ENCODE results near the gene STXBP6.

STXBP6 gene

DNA sequence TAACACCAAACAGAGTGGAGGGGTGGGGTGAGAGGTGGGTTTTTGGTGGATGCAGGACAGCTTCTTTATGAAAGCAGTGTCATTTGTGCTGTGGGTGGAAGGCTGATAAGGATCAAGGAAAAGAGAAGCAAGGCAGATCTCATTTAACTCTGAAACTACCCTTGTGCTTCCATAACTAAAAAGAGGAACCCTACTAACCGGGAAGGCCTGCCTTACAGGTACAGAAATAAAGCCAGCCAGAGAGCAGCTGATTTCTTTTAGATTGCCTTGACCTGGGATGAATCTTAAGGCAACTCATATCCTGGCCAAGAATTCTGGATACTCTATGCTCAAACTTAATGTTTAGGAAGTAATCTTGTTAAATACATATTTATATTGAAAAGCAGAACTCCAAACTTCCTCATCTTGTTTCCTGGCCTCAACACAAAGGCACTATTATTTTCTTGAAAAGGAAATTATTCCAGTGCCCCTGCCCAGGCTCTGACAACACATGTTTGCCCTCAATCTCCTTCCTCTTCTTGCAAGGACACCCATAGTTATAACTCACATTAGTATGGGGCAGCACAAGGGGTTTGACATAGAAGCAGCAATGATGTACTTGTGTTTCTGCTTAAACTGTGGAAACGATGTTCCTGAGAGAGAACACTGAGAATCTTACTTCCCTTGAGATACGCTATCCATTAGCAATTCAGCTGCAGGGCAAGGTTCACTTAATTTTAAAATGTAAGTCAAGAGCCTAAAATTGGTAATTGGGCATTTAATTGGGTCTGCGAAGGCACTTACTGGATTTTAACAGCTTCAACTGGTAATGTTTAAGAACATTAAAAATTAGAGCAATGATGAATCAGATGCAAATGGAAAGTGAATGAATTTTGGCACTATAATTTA is 173.7 kb downstream of the STXBP6 start (continued):
- TF ChIP-seq, protein P1, sequence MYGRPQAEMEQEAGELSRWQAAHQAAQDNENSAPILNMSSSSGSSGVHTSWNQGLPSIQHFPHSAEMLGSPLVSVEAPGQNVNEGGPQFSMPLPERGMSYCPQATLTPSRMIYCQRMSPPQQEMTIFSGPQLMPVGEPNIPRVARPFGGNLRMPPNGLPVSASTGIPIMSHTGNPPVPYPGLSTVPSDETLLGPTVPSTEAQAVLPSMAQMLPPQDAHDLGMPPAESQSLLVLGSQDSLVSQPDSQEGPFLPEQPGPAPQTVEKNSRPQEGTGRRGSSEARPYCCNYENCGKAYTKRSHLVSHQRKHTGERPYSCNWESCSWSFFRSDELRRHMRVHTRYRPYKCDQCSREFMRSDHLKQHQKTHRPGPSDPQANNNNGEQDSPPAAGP (tag by site-specific recombination; IDR thresholded peaks at IDR 0.05), result no peak
- TF ChIP-seq ZNF140 (tag by site-specific recombination; IDR thresholded peaks at IDR 0.05) (no peak), YY2 (tag by site-specific recombination; IDR thresholded peaks at IDR 0.05) (no peak), ZBTB48 (tag by site-specific recombination; IDR thresholded peaks at IDR 0.05) (no peak), ZNF239 (tag by site-specific recombination; IDR thresholded peaks at IDR 0.05) (no peak)
- TF ChIP-seq, protein P2, sequence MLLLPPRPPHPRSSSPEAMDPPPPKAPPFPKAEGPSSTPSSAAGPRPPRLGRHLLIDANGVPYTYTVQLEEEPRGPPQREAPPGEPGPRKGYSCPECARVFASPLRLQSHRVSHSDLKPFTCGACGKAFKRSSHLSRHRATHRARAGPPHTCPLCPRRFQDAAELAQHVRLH (tag by site-specific recombination; IDR thresholded peaks at IDR 0.05), result no peak

DNA sequence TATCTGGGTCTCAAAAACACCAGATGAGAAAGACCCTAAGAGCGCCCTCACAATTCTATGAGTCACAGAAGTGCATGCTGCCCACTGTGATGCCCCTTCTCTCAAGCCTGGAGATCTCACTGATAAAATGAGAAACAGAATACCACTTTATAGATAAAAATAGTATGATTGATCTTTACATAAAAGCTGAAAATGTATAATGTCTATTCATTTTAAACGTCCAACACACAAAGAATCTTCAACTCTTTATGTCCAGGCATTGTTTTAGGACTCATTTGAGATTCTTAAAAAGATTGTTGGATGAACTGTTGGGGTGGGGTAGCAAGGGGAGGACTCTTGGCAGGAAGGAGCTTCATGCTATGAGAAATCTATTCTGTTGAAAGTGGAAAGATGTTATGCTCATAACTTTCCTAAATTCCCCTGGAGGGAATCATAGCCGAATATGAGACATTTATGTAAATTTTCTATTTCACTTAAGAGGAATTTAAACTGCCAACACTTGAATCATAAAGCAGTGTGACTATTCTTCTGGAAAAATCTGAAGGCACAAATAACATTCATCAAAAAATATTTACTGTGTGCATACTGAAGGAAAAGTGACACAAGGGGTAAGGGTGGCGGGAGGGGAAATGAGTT is 174.6 kb downstream of the STXBP6 start:
- TF ChIP-seq, protein P3, sequence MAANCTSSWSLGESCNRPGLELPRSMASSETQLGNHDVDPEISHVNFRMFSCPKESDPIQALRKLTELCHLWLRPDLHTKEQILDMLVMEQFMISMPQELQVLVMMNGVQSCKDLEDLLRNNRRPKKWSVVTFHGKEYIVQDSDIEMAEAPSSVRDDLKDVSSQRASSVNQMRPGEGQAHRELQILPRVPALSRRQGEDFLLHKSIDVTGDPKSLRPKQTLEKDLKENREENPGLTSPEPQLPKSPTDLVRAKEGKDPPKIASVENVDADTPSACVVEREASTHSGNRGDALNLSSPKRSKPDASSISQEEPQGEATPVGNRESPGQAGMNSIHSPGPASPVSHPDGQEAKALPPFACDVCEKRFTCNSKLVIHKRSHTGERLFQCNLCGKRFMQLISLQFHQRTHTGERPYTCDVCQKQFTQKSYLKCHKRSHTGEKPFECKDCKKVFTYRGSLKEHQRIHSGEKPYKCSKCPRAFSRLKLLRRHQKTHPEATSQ (tag by site-specific recombination; IDR thresholded peaks at IDR 0.05), result no peak
- Histone ChIP-seq H3K4me1 (ENCODE audit: control insufficient read depth, insufficient read depth, low read length) (0 out of 2 replicates have a peak, but pooled peaks cover 2% of the 10 kb centered on the region), H3K9me3 (ENCODE audit: control insufficient read depth, insufficient read depth, low read depth, low read length) (no peaks in the 10 kb centered on the region), H3K4me3 (ENCODE audit: low read depth, low read length) (no peak overlapping the region), H3K27ac (ENCODE audit: extremely low read depth, low read depth, low read length) (no peak overlapping the region), H3K36me3 (ENCODE audit: control insufficient read depth in 2 of 2, insufficient read depth in 1 of 2, low read length in 2 of 2) (no peaks in the 10 kb centered on the region)
- ChIA-PET CTCF (interaction anchor here (0.6 kb wide), 1 partner anchor 166 kb away, joined by 3 read pairs; no protein-coding TSS in a partner anchor), POLR2A (no interaction called here)

DNA sequence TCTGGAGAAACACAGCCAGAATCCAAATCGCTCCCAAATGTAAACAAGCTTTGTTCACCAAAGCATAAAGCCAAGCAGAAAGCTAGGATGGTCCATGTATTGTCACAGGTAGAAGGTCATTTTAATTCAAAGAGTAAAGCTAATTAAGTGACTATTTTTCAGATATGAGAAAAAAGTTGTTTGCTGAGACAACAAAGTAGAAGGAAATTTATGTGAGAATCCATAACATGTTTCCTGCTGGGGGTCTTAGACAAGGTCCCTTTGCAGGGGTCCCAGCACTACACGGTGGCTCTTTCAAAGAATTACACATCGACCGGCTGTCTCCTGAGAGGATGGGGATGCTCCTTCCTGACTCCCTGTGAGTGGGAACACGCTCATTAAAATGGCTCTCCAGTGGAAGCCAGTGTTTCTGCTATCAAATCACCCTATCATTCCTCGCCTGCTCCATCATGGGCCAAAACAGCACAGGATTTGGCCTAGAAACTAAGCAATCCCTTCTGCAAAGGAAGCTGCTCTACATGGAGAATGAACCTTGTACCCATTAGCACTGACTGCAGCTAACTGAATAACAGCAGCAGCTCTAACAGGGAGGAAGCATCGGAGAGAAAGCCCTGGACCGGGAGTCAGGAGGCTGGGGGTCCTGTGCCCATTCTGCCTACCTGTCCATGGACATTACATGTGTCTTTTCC is 175.3 kb downstream of the STXBP6 start:
- TF ChIP-seq ZNF155 (tag by site-specific recombination; IDR thresholded peaks at IDR 0.05), result no peak
- TF ChIP-seq, protein P4, sequence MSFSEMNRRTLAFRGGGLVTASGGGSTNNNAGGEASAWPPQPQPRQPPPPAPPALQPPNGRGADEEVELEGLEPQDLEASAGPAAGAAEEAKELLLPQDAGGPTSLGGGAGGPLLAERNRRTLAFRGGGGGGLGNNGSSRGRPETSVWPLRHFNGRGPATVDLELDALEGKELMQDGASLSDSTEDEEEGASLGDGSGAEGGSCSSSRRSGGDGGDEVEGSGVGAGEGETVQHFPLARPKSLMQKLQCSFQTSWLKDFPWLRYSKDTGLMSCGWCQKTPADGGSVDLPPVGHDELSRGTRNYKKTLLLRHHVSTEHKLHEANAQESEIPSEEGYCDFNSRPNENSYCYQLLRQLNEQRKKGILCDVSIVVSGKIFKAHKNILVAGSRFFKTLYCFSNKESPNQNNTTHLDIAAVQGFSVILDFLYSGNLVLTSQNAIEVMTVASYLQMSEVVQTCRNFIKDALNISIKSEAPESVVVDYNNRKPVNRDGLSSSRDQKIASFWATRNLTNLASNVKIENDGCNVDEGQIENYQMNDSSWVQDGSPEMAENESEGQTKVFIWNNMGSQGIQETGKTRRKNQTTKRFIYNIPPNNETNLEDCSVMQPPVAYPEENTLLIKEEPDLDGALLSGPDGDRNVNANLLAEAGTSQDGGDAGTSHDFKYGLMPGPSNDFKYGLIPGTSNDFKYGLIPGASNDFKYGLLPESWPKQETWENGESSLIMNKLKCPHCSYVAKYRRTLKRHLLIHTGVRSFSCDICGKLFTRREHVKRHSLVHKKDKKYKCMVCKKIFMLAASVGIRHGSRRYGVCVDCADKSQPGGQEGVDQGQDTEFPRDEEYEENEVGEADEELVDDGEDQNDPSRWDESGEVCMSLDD (tag by site-specific recombination; IDR thresholded peaks at IDR 0.05), result no peak
- no peak for TF ChIP-seq ZNF423 (tag by site-specific recombination; IDR thresholded peaks at IDR 0.05)
- no peak for TF ChIP-seq ZBTB20 (tag by site-specific recombination; IDR thresholded peaks at IDR 0.05)
- no peak for TF ChIP-seq ZSCAN30 (tag by site-specific recombination; IDR thresholded peaks at IDR 0.05)
- TF ChIP-seq ZNF768 (tag by site-specific recombination; IDR thresholded peaks at IDR 0.05), result no peak
- no peak for TF ChIP-seq ZNF174 (tag by site-specific recombination; IDR thresholded peaks at IDR 0.05)
- no peak for TF ChIP-seq YY1 (tag by site-specific recombination; IDR thresholded peaks at IDR 0.05)
- no peak for TF ChIP-seq ZNF138 (tag by site-specific recombination; IDR thresholded peaks at IDR 0.05; ENCODE audit: borderline replicate concordance)
- no peak for TF ChIP-seq ZNF2 (tag by site-specific recombination; IDR thresholded peaks at IDR 0.05)
- TF ChIP-seq ZNF341 (tag by site-specific recombination; IDR thresholded peaks at IDR 0.05; ENCODE audit: low read depth), result no peak
- no peak for TF ChIP-seq HOXA7 (CRISPR knock-in tag; IDR thresholded peaks at IDR 0.05; ENCODE audit: borderline replicate concordance)
- no peaks in the 10 kb centered on the region for H3K36me3 ChIP-seq (ENCODE audit: control insufficient read depth in 2 of 2, insufficient read depth in 1 of 2, low read length in 2 of 2)
- no peak overlapping the region for H3K27ac ChIP-seq (ENCODE audit: extremely low read depth, low read depth, low read length)
- CTCF ChIA-PET, result interaction anchor here (0.5 kb wide), 1 partner anchor 125 kb away, joined by 4 read pairs; no protein-coding TSS in a partner anchor
- H3K4me3 ChIP-seq (ENCODE audit: low read depth, low read length), result no peak overlapping the region
- 0 out of 2 replicates have a peak, but pooled peaks cover 2% of the 10 kb centered on the region for H3K4me1 ChIP-seq (ENCODE audit: control insufficient read depth, insufficient read depth, low read length)
- POLR2A ChIA-PET, result no interaction called here
- no peaks in the 10 kb centered on the region for H3K9me3 ChIP-seq (ENCODE audit: control insufficient read depth, insufficient read depth, low read depth, low read length)

All from HEK293 (cell line).